SH-SY5Y (cell line): ENCODE results near the gene PTPRD.

Source experiments
- GATA2 ChIP-seq: IDR thresholded peaks from 2 replicates; pipeline ENCODE4 v1.6.1; 2011; ENCODE audit warnings: mild to moderate bottlenecking, low read depth, low read length
- GATA3 ChIP-seq: IDR thresholded peaks from 2 replicates; pipeline ENCODE4 v1.6.1; 2011; ENCODE audit warnings: low read depth, mild to moderate bottlenecking, low read length, moderate library complexity

GRCh38 chr9:8856396-8857067, 1756.3 kb downstream of the PTPRD start:
- TF ChIP-seq GATA2 (no peak), GATA3 (no peak)
